PC-9 (cell line): Measurements from ENCODE around the gene TENM4. TPM values are rescaled to one million over a fixed set of nuclear protein-coding genes. Genes with fewer than 3 reads are reported as not detected.

Experiments
- BruUV-seq: library from RNA; stranded (reverse); fragments of 400-500 nt; replicated peaks from 2 replicates; lab custom pipeline; 2021; lab: Mats Ljungman, UMichigan
- CTCF ChIA-PET: fragments of 300-600 bp; sonication (Branson Sonifier 250); formaldehyde crosslinking; loops from one replicate; lab custom pipeline; 2022; ENCODE audit warnings: antibody characterized with exemption; lab: Charles Lee
- POLR2A ChIA-PET: fragments of 300-600 bp; sonication (Branson Sonifier 250); formaldehyde crosslinking; loops from one replicate; lab custom pipeline; 2022; ENCODE audit warnings: antibody characterized with exemption; ENCODE audit not compliant: unreplicated experiment; lab: Charles Lee
- DNase-seq, 2 experiments: peaks; one replicate each; pipeline versions ENCODE4 v3.0.0 to v3.0.0-alpha.2; 2015 to 2022; ENCODE audit warnings: mixed read lengths in 1 of 2
- H2AFZ ChIP-seq: fragments of 200-600 bp; sonication (generic); 2 replicates; pipeline ENCODE4 v1.8.1; 2017; ENCODE audit warnings: antibody characterized with exemption
- H3F3A ChIP-seq: fragments of 200-600 bp; sonication (generic); 2 replicates; pipeline ENCODE4 v1.8.1; 2017; ENCODE audit warnings: antibody characterized with exemption, mild to moderate bottlenecking, low read depth; ENCODE audit not compliant: insufficient read depth
- H3K27ac ChIP-seq: fragments of 200-600 bp; sonication (generic); 2 replicates; pipeline ENCODE4 v1.6.1; 2016; ENCODE audit warnings: mixed run types
- H3K27me3 ChIP-seq: fragments of 200-600 bp; sonication (generic); 2 replicates; pipeline ENCODE4 v1.6.1; 2016; ENCODE audit warnings: low read depth, mixed run types; ENCODE audit not compliant: insufficient read depth
- H3K36me3 ChIP-seq: fragments of 200-600 bp; sonication (generic); 2 replicates; pipeline ENCODE4 v1.6.1; 2016; ENCODE audit warnings: low read depth, mixed run types
- H3K4me1 ChIP-seq: fragments of 200-600 bp; sonication (generic); replicated peaks from 2 replicates; pipeline ENCODE4 v1.6.1; 2016; ENCODE audit warnings: mixed run types; ENCODE audit not compliant: insufficient read depth
- H3K4me2 ChIP-seq: fragments of 200-600 bp; sonication (generic); 2 replicates; pipeline ENCODE4 v1.6.1; 2017; ENCODE audit warnings: mixed run types
- H3K4me3 ChIP-seq: fragments of 200-600 bp; sonication (generic); 2 replicates; pipeline ENCODE4 v1.6.1; 2016; ENCODE audit warnings: mixed run types
- H3K79me2 ChIP-seq: fragments of 200-600 bp; sonication (generic); 2 replicates; pipeline ENCODE4 v1.6.1; 2017; ENCODE audit warnings: low read depth, mixed run types
- H3K9me2 ChIP-seq: fragments of 200-600 bp; sonication (generic); 2 replicates; pipeline ENCODE4 v1.8.1; 2017; ENCODE audit warnings: mild to moderate bottlenecking; ENCODE audit not compliant: insufficient read depth
- H3K9me3 ChIP-seq: fragments of 200-600 bp; sonication (generic); 2 replicates; pipeline ENCODE4 v1.8.1; 2016; ENCODE audit warnings: low read depth; ENCODE audit not compliant: insufficient read depth
- H4K20me1 ChIP-seq: fragments of 200-600 bp; sonication (generic); 2 replicates; pipeline ENCODE4 v1.8.1; 2017; ENCODE audit not compliant: insufficient read depth
- EZH2 ChIP-seq: fragments of 200-600 bp; sonication (generic); IDR thresholded peaks from 2 replicates; pipeline ENCODE4 v1.8.0; 2017; ENCODE audit warnings: antibody characterized with exemption, low read depth
- intact Hi-C: fragments of 100-400 bp; cut with micrococcal nuclease; formaldehyde crosslinking; loops from one replicate; pipeline ENCODE4 v1.10.0; 2022; ENCODE audit not compliant: unreplicated experiment
- total RNA-seq: library from RNA; stranded (reverse); gene quantifications from 2 replicates; pipeline ENCODE4 v1.2.3, GENCODE V29; 2021
- TF ChIP-seq, protein P1 (sequence below): fragments of 200-600 bp; sonication (generic); conservative IDR thresholded peaks from 2 replicates; pipeline ENCODE4 v1.6.1; 2017; ENCODE audit warnings: mixed run types, antibody characterized with exemption, mild to moderate bottlenecking, moderate library complexity

The TENM4 gene
- total RNA-seq, 1 experiment from 2014 or later: not detected

DNA sequence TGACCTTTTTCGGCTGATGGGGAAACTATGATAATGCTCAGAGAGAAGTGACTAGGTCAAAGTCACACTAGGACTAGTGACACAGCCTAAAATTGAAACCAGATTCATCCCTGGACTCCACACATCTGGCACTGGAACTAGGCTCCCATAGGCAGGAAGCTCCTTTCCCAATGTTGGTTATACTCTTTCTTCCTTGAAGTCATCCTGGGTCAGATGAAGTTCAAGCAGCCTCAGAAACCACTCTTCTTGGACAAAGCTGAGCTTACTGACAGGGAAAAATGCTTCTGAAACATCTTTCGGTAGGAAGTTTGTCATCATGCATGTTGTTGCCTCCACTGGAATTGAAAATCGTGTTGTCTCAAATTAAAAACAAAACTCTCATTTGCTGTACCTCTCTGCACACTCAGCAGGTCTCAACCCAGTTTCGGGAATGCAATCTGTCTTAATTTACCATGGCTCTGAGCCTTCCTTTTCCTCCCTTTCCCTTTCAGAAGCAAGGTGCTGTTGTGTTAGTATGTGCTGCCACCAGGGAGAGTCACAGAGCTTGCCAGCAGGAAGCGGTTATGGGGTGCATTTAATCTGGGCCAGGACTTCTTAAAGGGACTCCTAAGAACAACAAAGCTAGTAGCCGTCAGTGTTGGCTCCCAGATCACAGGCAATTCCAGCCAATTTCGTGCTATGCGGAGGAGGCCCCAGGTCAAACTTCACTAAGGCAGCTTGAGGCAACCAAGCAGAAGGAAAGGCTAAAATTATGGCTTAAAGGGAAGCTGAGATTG, 384.8 kb downstream of the TENM4 start:
- Histone ChIP-seq H3K4me3 (no peak overlapping the region), H3F3A (no peaks in the 10 kb centered on the region), H3K4me2 (no peak overlapping the region), H3K27ac (no peak overlapping the region), H3K36me3 (no peaks in the 10 kb centered on the region), H4K20me1 (no peaks in the 10 kb centered on the region), H3K79me2 (no peaks in the 10 kb centered on the region), H3K4me1 (no peaks in the 10 kb centered on the region), H2AFZ (no peak overlapping the region), H3K9me3 (no peaks in the 10 kb centered on the region), H3K27me3 (peaks cover 33% of the 10 kb centered on the region; the same call in 1 of the 2 replicates), H3K9me2 (no peaks in the 10 kb centered on the region)
- intact Hi-C loops: no loop called here
- DNase-seq: no peak
- TF ChIP-seq, protein P1, sequence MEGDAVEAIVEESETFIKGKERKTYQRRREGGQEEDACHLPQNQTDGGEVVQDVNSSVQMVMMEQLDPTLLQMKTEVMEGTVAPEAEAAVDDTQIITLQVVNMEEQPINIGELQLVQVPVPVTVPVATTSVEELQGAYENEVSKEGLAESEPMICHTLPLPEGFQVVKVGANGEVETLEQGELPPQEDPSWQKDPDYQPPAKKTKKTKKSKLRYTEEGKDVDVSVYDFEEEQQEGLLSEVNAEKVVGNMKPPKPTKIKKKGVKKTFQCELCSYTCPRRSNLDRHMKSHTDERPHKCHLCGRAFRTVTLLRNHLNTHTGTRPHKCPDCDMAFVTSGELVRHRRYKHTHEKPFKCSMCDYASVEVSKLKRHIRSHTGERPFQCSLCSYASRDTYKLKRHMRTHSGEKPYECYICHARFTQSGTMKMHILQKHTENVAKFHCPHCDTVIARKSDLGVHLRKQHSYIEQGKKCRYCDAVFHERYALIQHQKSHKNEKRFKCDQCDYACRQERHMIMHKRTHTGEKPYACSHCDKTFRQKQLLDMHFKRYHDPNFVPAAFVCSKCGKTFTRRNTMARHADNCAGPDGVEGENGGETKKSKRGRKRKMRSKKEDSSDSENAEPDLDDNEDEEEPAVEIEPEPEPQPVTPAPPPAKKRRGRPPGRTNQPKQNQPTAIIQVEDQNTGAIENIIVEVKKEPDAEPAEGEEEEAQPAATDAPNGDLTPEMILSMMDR: no peak
- no peak for TF ChIP-seq EZH2
- ChIA-PET POLR2A (no interaction called here), CTCF (no interaction called here)
- no TSS peak for BruUV-seq

DNA sequence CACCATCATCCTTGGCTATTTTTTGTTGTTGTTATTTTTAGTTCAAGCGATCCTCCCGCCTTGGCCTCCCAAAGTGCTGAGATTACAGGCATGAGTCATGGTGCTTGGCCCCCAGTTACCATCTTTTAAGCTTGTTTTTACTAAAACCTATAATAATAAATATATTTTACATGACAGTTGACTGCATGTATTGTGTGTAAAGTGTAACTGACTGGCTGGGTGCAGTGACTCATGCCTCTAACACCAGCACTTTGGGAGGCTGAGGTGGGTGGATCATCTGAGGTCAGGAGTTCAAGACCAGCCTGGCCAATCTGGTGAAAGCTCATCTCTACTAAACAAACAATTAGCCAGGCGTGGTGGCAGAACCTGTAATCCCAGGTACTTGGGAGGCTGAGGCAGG, 386.2 kb downstream of the TENM4 start:
- BruUV-seq: no TSS peak
- TF ChIP-seq EZH2: no peak
- TF ChIP-seq, protein P1: no peak

DNA sequence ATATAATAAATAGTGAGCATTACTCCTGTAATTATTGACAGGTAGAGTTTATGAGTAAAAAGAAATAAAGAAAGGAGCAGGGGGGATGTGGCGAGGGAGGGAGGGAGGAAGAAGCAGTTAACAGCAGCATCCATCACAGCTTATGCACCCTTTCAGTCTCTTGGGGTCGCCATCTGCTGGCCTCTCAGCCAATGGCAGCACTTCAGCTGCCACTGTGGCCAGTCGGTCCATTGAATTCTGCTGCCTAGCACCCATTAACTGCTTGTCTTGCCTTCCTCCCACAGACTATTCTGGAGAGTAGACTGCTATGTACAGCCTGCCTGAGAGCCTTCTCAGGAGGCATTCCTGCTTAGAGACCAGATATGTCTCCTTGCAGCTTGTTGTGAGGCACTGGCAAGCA, 388.3 kb downstream of the TENM4 start:
- Histone ChIP-seq H3K79me2 (no peaks in the 10 kb centered on the region), H3K27ac (no peak overlapping the region), H3K4me1 (no peaks in the 10 kb centered on the region), H2AFZ (no peak overlapping the region), H3K9me3 (no peaks in the 10 kb centered on the region), H3K4me2 (no peak overlapping the region), H3F3A (no peaks in the 10 kb centered on the region), H4K20me1 (no peaks in the 10 kb centered on the region), H3K4me3 (no peak overlapping the region), H3K9me2 (no peaks in the 10 kb centered on the region), H3K27me3 (peaks cover 57% of the 10 kb centered on the region), H3K36me3 (no peaks in the 10 kb centered on the region)
- CTCF ChIA-PET: no interaction called here
- intact Hi-C loops: no loop called here
- BruUV-seq: no TSS peak
- TF ChIP-seq EZH2: no peak
- TF ChIP-seq, protein P1: no peak
- POLR2A ChIA-PET: no interaction called here
- DNase-seq: no peak

More for the DNA sequence above, 386.2 kb downstream of the TENM4 start:
- no peaks in the 10 kb centered on the region for H3K9me3 ChIP-seq
- no peaks in the 10 kb centered on the region for H3K4me1 ChIP-seq
- ChIA-PET POLR2A (no interaction called here), CTCF (no interaction called here)
- no peak overlapping the region for H2AFZ ChIP-seq
- no peak for DNase-seq
- H3K4me3 ChIP-seq: no peak overlapping the region
- no peaks in the 10 kb centered on the region for H3F3A ChIP-seq
- no peak overlapping the region for H3K27ac ChIP-seq
- no peaks in the 10 kb centered on the region for H3K36me3 ChIP-seq
- no peaks in the 10 kb centered on the region for H3K9me2 ChIP-seq
- intact Hi-C loops: no loop called here
- H3K4me2 ChIP-seq: no peak overlapping the region
- no peaks in the 10 kb centered on the region for H3K79me2 ChIP-seq
- peaks cover 45% of the 10 kb centered on the region for H3K27me3 ChIP-seq
- no peaks in the 10 kb centered on the region for H4K20me1 ChIP-seq
